GM18870 (cell line): ENCODE data around the gene MACF1.

Source experiments
- ATAC-seq: cut with Tn5 transposase; IDR thresholded peaks from one replicate; pipeline ENCODE4 v1.9.1; 2021; ENCODE audit warnings: moderate library complexity; ENCODE audit not compliant: unreplicated experiment

The MACF1 gene

GRCh38 chr1:39258146-39258924, 53.8 kb downstream of the MACF1 start:
- ATAC-seq = no peak

- ATAC-seq = no peak
These were observed 54.4 kb downstream of the MACF1 start for GRCh38 chr1:39258925-39259244.

GRCh38 chr1:39261712-39262221, 57.3 kb downstream of the MACF1 start:
- ATAC-seq = no peak

GRCh38 chr1:39262802-39263201, 58.3 kb downstream of the MACF1 start:
- no peak for ATAC-seq

GRCh38 chr1:39266269-39266668, 61.8 kb downstream of the MACF1 start:
- ATAC-seq = no peak

GRCh38 chr1:39266792-39267191, 62.3 kb downstream of the MACF1 start:
- ATAC-seq = no peak

- no peak for ATAC-seq
These were observed 63.7 kb downstream of the MACF1 start for GRCh38 chr1:39268112-39268581.

- no peak for ATAC-seq
These were observed 64.4 kb downstream of the MACF1 start for GRCh38 chr1:39268906-39269305.

GRCh38 chr1:39269349-39269748, 64.9 kb downstream of the MACF1 start:
- no peak for ATAC-seq

GRCh38 chr1:39269791-39270342, 65.4 kb downstream of the MACF1 start:
- peak; percentile 56 for ATAC-seq

GRCh38 chr1:39270368-39270767, 65.9 kb downstream of the MACF1 start:
- ATAC-seq = no peak

GRCh38 chr1:39272027-39272797, 67.7 kb downstream of the MACF1 start:
- peak; percentile 62 for ATAC-seq

GRCh38 chr1:39272798-39273469, 68.4 kb downstream of the MACF1 start:
- no peak for ATAC-seq

- no peak for ATAC-seq
These were observed 71.5 kb downstream of the MACF1 start for GRCh38 chr1:39275836-39276507.

GRCh38 chr1:39277879-39278278, 73.4 kb downstream of the MACF1 start:
- no peak for ATAC-seq

- ATAC-seq = no peak
These were observed 78.2 kb downstream of the MACF1 start for GRCh38 chr1:39282537-39283216.

GRCh38 chr1:39283858-39284257, 79.4 kb downstream of the MACF1 start:
- no peak for ATAC-seq

- no peak for ATAC-seq
These were observed 83.0 kb downstream of the MACF1 start for GRCh38 chr1:39287541-39287940.

GRCh38 chr1:39288735-39289465, 84.4 kb downstream of the MACF1 start:
- ATAC-seq = no peak
